ENCODE data around the gene CLMP. TPM values are rescaled to one million over a fixed set of nuclear protein-coding genes. Genes with fewer than 3 reads are reported as not detected.
A peak's percentile ranks its signal among the peaks of the same experiment; 100 is the strongest.

Gene CLMP
- total and polyA plus RNA-seq, 2 experiments from 2014 or later, result 7.1 to 18.4 TPM

DNA sequence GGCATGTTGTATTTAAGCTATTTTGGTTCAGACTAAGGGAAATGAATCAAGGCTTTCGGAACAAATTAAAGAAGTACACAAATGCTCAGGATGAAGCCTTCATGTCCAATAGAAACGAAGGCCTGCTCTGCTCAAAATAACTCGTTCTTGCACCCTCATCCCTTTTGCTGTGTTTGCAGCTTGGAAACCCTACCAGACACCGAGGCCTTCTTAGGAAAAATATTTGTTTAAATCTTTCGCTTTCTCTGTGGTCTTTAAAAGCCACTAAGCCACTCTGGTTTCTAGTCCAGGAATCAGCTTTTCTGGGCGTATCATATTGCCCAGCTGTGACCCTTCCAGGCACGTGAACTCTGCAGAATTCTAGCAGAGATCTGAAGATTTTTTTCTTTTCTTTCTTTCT lies 72.2 kb downstream of the CLMP start:
- no peak overlapping the region for H3K4me3 ChIP-seq
- H3K4me1 ChIP-seq (ENCODE audit: insufficient read depth), result peaks cover 7% of the 10 kb centered on the region; the same call in 1 of the 2 replicates
- DNase-seq (ENCODE audit: low spot score), result no peak
- H3K36me3 Mint-ChIP-seq (ENCODE audit: low read depth), result no peaks in the 10 kb centered on the region
- H3K4me3 Mint-ChIP-seq, result no peak overlapping the region
- no peak overlapping the region for H3K4me2 ChIP-seq
- no peak overlapping the region for H2AFZ ChIP-seq
- no peaks in the 10 kb centered on the region for H4K20me1 ChIP-seq (replicated peaks; ENCODE audit: insufficient read depth)
- H3F3A ChIP-seq (replicated peaks; ENCODE audit: low read depth), result no peaks in the 10 kb centered on the region
- H3K36me3 ChIP-seq (ENCODE audit: insufficient read depth), result no peaks in the 10 kb centered on the region
- H3K9me2 ChIP-seq (ENCODE audit: insufficient read depth), result no peaks in the 10 kb centered on the region
- H3K27ac Mint-ChIP-seq, result peak overlapping the region; percentile 4; the same call in 1 of the 2 replicates
- TF ChIP-seq ZNF114 (CRISPR knock-in tag; IDR thresholded peaks at IDR 0.05) (no peak), ETS1 (IDR thresholded peaks at IDR 0.05) (no peak), JUNB (IDR thresholded peaks at IDR 0.05; ENCODE audit: unreplicated experiment) (no peak), EZH2 (IDR thresholded peaks at IDR 0.05; ENCODE audit: low read depth, unreplicated experiment) (no peak), STAT1 (IDR thresholded peaks at IDR 0.05; ENCODE audit: unreplicated experiment) (no peak), ZNF331 (CRISPR knock-in tag; IDR thresholded peaks at IDR 0.05; ENCODE audit: low read depth) (no peak), CREB1 (CRISPR knock-in tag; IDR thresholded peaks at IDR 0.05; ENCODE audit: low read depth) (no peak), POLR2AphosphoS5 (IDR thresholded peaks at IDR 0.05; ENCODE audit: low read depth) (no peak), EZH2phosphoT487 (IDR thresholded peaks at IDR 0.05; ENCODE audit: unreplicated experiment) (no peak), CTCF (conservative IDR thresholded peaks at IDR 0.05; ENCODE audit: low read depth in 2 of 2) (no peak), ZNF462 (CRISPR knock-in tag; IDR thresholded peaks at IDR 0.05) (no peak), NANOG (IDR thresholded peaks at IDR 0.05; ENCODE audit: borderline replicate concordance) (no peak)
- TF ChIP-seq, protein P1, sequence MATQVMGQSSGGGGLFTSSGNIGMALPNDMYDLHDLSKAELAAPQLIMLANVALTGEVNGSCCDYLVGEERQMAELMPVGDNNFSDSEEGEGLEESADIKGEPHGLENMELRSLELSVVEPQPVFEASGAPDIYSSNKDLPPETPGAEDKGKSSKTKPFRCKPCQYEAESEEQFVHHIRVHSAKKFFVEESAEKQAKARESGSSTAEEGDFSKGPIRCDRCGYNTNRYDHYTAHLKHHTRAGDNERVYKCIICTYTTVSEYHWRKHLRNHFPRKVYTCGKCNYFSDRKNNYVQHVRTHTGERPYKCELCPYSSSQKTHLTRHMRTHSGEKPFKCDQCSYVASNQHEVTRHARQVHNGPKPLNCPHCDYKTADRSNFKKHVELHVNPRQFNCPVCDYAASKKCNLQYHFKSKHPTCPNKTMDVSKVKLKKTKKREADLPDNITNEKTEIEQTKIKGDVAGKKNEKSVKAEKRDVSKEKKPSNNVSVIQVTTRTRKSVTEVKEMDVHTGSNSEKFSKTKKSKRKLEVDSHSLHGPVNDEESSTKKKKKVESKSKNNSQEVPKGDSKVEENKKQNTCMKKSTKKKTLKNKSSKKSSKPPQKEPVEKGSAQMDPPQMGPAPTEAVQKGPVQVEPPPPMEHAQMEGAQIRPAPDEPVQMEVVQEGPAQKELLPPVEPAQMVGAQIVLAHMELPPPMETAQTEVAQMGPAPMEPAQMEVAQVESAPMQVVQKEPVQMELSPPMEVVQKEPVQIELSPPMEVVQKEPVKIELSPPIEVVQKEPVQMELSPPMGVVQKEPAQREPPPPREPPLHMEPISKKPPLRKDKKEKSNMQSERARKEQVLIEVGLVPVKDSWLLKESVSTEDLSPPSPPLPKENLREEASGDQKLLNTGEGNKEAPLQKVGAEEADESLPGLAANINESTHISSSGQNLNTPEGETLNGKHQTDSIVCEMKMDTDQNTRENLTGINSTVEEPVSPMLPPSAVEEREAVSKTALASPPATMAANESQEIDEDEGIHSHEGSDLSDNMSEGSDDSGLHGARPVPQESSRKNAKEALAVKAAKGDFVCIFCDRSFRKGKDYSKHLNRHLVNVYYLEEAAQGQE (IDR thresholded peaks at IDR 0.05; ENCODE audit: unreplicated experiment), result no peak
- H3K9me3 Mint-ChIP-seq, result no peaks in the 10 kb centered on the region
- no peak overlapping the region for H3K27ac ChIP-seq (ENCODE audit: low read depth)
- no peaks in the 10 kb centered on the region for H3K79me2 ChIP-seq (replicated peaks; ENCODE audit: insufficient read depth)
- no peaks in the 10 kb centered on the region for H3K27me3 ChIP-seq (ENCODE audit: insufficient read depth)
- H3K4me1 Mint-ChIP-seq, result peaks cover 4% of the 10 kb centered on the region; the same call in 2 of the 3 replicates
- peaks cover 4% of the 10 kb centered on the region for H3K27me3 Mint-ChIP-seq (ENCODE audit: insufficient read depth, low read depth, poor library complexity)
- ATAC-seq, result no peak
